SH-SY5Y (cell line): ENCODE measurements around the gene C1orf52.

ENCODE experiments used
- GATA2 ChIP-seq: IDR thresholded peaks from 2 replicates; pipeline ENCODE4 v1.6.1; 2011; ENCODE audit warnings: mild to moderate bottlenecking, low read depth, low read length
- GATA3 ChIP-seq: IDR thresholded peaks from 2 replicates; pipeline ENCODE4 v1.6.1; 2011; ENCODE audit warnings: low read depth, mild to moderate bottlenecking, low read length, moderate library complexity

GRCh38 chr1:85240174-85240601 lies 19.3 kb downstream of the C1orf52 start:
- TF ChIP-seq GATA3 (no peak), GATA2 (no peak)
